ENCODE results near the gene EREG. TPM values are rescaled to one million over a fixed set of nuclear protein-coding genes. Genes with fewer than 3 reads are reported as not detected.

Gene EREG
- total and polyA plus RNA-seq, 2 of the 8 experiments (the other 6 are each of a cell fraction or from before 2014, with no cell fraction given) = not detected

GRCh38 chr4:74408639-74409038, 43.7 kb downstream of the EREG start (continued):
- TF ChIP-seq CHD7 (IDR thresholded peaks at IDR 0.05; ENCODE audit: insufficient replicate concordance, low read length) (no peak), POU5F1 (IDR thresholded peaks at IDR 0.05; ENCODE audit: low read depth, low read length) (no peak), TEAD4 (IDR thresholded peaks at IDR 0.05; ENCODE audit: low read depth, low read length) (no peak)
